Natural killer cell (primary cell): ENCODE results near the gene CSGALNACT2. TPM values are rescaled to one million over a fixed set of nuclear protein-coding genes. Genes with fewer than 3 reads are reported as not detected.

ENCODE experiments used
- ATAC-seq, 3 donors: fragments of 150-1000 bp in 2 of 3; fragments of 200-7000 bp in 1 of 3; cut with Tn5 transposase; 1 replicate in 1 of 3; 2 replicates in 2 of 3; pipeline ENCODE4 v1.10.0; 2021; ENCODE audit warnings: mild to moderate bottlenecking in 2 of 3, moderate library complexity in 2 of 3
- DNase-seq, 2 donors: peaks; one replicate each; pipeline versions ENCODE4 v3.0.0 to v3.0.0-alpha.2; 2013 to 2021; ENCODE audit warnings: mixed read lengths in 1 of 2
- H3K27ac ChIP-seq: one replicate; pipeline ENCODE4 v1.5.1; 2013; ENCODE audit warnings: mild to moderate bottlenecking, low read length
- H3K27me3 ChIP-seq: one replicate; pipeline ENCODE4 v1.6.1; 2013; ENCODE audit warnings: low read length; ENCODE audit not compliant: control insufficient read depth, insufficient read depth
- H3K36me3 ChIP-seq: one replicate; pipeline ENCODE4 v1.6.1; 2013; ENCODE audit warnings: low read length; ENCODE audit not compliant: control insufficient read depth, insufficient read depth
- H3K4me1 ChIP-seq: one replicate; pipeline ENCODE4 v1.6.1; 2013; ENCODE audit warnings: low read length; ENCODE audit not compliant: control insufficient read depth, insufficient read depth
- H3K4me3 ChIP-seq: one replicate; pipeline ENCODE4 v1.5.1; 2013; ENCODE audit warnings: low read length
- H3K9me3 ChIP-seq: one replicate; pipeline ENCODE4 v1.6.1; 2013; ENCODE audit warnings: low read length; ENCODE audit not compliant: control insufficient read depth, insufficient read depth
- H3K27ac Mint-ChIP-seq, 2 donors: one replicate each; pipeline ENCODE4 v1.8.0; 2022; ENCODE audit warnings: mild to moderate bottlenecking in 2 of 2, mixed read lengths in 2 of 2, moderate library complexity in 1 of 2
- H3K27me3 Mint-ChIP-seq, 2 donors: one replicate each; pipeline ENCODE4 v1.8.0; 2022; ENCODE audit warnings: low read depth in 2 of 2, mixed read lengths in 2 of 2
- H3K36me3 Mint-ChIP-seq: one replicate; pipeline ENCODE4 v1.8.0; 2022; ENCODE audit warnings: mixed read lengths
- H3K4me1 Mint-ChIP-seq, 2 donors: one replicate each; pipeline ENCODE4 v1.8.0; 2022; ENCODE audit warnings: mixed read lengths in 2 of 2
- H3K4me3 Mint-ChIP-seq: one replicate; pipeline ENCODE4 v1.8.0; 2022; ENCODE audit warnings: mild to moderate bottlenecking, moderate library complexity, mixed read lengths
- H3K9me3 Mint-ChIP-seq, 2 donors: one replicate each; pipeline ENCODE4 v1.8.0; 2022; ENCODE audit warnings: mixed read lengths in 2 of 2
- WGBS: methylation state at CpG from one replicate; pipeline ENCODE4 v1.1.7; 2013; ENCODE audit warnings: missing lambda C conversion rate; ENCODE audit not compliant: insufficient coverage; 5-methylcytosine and 5-hydroxymethylcytosine counted together
- intact Hi-C: fragments of 100-400 bp; cut with micrococcal nuclease; formaldehyde crosslinking; loops from one replicate; pipeline ENCODE4 v1.14.2; 2022
- total RNA-seq, 4 donors: library from RNA; stranded (reverse); fragments of 120-200 nt in 1 of 4; gene quantifications; one replicate each; pipeline versions ENCODE4 v1.2.3 to v1.2.4, GENCODE V29; 2013 to 2022
- TF ChIP-seq, protein P1 (sequence below): fragments of 200-600 bp; IDR thresholded peaks from one replicate; pipeline ENCODE4 v1.8.0; 2022; ENCODE audit warnings: antibody characterized with exemption

Gene CSGALNACT2
- total RNA-seq, 3 donors from 2014 or later (not counting 1 experiment from before 2014, with no cell fraction given), result 49.9 to 57.4 (median 52.8) TPM

DNA sequence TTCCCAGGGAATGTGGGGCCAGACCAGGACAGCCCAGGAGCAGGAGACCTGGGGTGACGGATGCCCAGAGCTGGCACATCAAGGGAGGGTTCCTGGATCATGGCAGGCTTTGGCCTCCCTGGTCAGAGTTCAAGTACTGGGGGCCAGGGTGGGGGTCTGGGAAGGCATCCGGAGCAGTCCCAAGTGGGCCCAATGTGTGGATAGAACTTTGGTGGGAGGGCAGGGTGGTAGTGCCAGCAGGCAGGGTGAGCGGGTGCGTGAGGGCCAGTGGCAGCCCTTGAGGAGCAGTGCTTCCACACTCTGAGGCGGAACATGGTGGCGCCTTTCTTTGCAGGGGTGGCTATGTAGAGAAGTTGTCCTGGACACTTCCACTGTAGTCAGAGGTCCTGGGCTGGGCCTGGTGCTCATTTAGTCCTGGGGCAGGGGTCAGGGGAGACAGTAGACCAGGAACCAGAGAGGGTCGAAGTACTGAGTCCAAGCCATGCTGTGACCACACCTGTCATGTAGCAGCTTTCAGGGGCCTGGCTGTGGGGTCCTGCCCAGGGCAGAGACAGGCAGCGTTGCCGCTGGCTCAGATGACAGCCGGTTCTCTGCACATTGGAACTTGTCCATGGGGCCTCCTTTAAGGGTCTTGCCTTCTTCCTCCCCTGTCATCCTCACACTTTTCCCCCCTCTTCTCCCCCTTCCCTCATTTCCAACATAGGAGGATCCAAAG lies 22.2 kb upstream of the CSGALNACT2 start:
- Mint-ChIP-seq H3K4me3 (no peak overlapping the region), H3K4me1 (peaks cover 8 to 17% of the 10 kb centered on the region in 2 donors), H3K9me3 (no peaks in the 10 kb centered on the region), H3K27ac (no peak overlapping the region), H3K36me3 (no peaks in the 10 kb centered on the region), H3K27me3 (no peaks in the 10 kb centered on the region)
- no peaks in the 10 kb centered on the region for H3K9me3 ChIP-seq
- intact Hi-C loops, result no loop called here
- TF ChIP-seq, protein P1, sequence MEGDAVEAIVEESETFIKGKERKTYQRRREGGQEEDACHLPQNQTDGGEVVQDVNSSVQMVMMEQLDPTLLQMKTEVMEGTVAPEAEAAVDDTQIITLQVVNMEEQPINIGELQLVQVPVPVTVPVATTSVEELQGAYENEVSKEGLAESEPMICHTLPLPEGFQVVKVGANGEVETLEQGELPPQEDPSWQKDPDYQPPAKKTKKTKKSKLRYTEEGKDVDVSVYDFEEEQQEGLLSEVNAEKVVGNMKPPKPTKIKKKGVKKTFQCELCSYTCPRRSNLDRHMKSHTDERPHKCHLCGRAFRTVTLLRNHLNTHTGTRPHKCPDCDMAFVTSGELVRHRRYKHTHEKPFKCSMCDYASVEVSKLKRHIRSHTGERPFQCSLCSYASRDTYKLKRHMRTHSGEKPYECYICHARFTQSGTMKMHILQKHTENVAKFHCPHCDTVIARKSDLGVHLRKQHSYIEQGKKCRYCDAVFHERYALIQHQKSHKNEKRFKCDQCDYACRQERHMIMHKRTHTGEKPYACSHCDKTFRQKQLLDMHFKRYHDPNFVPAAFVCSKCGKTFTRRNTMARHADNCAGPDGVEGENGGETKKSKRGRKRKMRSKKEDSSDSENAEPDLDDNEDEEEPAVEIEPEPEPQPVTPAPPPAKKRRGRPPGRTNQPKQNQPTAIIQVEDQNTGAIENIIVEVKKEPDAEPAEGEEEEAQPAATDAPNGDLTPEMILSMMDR, result no peak
- H3K4me3 ChIP-seq, result no peak overlapping the region
- no peaks in the 10 kb centered on the region for H3K36me3 ChIP-seq
- WGBS, result 95% methylated on average over 10 of the region's 10 CpGs
- H3K27me3 ChIP-seq, result no peaks in the 10 kb centered on the region
- peaks cover 15% of the 10 kb centered on the region for H3K4me1 ChIP-seq
- DNase-seq, result no peak
- no peak overlapping the region for H3K27ac ChIP-seq
- ATAC-seq, result no peak

DNA sequence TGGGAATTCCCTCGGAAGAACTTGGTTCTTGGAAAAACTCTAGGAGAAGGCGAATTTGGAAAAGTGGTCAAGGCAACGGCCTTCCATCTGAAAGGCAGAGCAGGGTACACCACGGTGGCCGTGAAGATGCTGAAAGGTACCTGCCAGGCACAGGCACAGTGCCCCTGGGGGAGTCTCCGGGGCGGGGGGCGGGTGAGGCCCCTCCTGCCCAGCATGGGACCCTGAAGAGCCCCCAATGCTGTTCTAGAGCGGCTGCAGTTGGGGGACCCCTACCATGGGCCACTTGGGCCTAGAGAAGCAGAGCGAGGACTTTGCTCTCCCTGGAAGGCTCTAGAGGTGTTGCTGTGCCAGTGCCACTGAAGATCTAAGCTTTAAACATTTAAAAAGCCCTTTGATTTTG lies 21.6 kb upstream of the CSGALNACT2 start:
- H3K9me3 Mint-ChIP-seq, result no peaks in the 10 kb centered on the region
- Histone ChIP-seq H3K4me3 (no peak overlapping the region), H3K27ac (no peak overlapping the region), H3K9me3 (no peaks in the 10 kb centered on the region), H3K36me3 (no peaks in the 10 kb centered on the region), H3K4me1 (peaks cover 20% of the 10 kb centered on the region), H3K27me3 (no peaks in the 10 kb centered on the region)
- TF ChIP-seq, protein P1, result no peak
- 89% methylated on average over 10 of the region's 10 CpGs for WGBS
- H3K4me3 Mint-ChIP-seq, result no peak overlapping the region
- H3K4me1 Mint-ChIP-seq, result peaks cover 14 to 23% of the 10 kb centered on the region in 2 donors
- intact Hi-C loops, result no loop called here
- DNase-seq (no peak), ATAC-seq (no peak)
- no peaks in the 10 kb centered on the region for H3K27me3 Mint-ChIP-seq
- H3K36me3 Mint-ChIP-seq, result no peaks in the 10 kb centered on the region
- H3K27ac Mint-ChIP-seq, result no peak overlapping the region

DNA sequence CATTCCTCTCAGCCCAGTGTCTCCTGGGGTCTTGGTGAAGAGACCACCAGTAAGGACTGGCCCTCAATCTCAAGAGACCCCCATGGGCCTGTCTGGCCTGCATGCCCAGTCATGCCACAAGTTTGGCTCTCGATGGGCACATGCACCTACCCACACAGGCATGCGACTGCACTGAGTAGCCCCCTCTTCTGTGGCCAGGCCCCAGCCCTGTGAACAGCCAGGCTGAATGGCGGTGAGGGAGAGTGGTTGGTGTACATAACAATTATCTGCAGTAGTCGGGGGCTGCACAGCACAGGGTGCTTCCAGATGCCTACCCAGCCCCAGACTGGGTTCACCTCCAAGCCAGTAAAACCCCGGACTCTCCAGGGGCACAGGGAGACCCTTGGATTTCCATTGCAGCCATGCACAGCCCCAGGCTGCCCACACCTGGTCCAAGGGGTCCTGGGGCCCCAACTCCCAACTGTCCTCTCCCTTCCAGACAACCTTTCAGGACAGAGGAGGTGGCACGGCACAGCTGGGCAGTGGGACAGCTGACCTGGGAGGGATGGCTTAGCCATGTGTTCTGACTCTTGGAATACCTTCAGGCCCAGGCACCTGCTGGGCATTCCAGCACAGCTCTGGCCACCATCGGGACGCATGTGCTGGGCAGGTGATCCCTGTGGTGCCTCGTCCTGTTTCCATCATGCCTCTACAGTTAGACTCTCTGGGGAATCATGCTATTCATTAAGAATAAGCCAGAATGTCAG lies 21.0 kb upstream of the CSGALNACT2 start:
- WGBS, result 81% methylated on average over 9 of the region's 9 CpGs
- Mint-ChIP-seq H3K4me1 (peaks cover 20 to 29% of the 10 kb centered on the region in 2 donors), H3K27me3 (no peaks in the 10 kb centered on the region), H3K4me3 (no peak overlapping the region), H3K27ac (no peak overlapping the region), H3K36me3 (no peaks in the 10 kb centered on the region), H3K9me3 (no peaks in the 10 kb centered on the region)
- intact Hi-C loops, result no loop called here
- Histone ChIP-seq H3K4me3 (no peak overlapping the region), H3K4me1 (peaks cover 27% of the 10 kb centered on the region), H3K9me3 (no peaks in the 10 kb centered on the region), H3K27me3 (no peaks in the 10 kb centered on the region), H3K27ac (no peak overlapping the region), H3K36me3 (no peaks in the 10 kb centered on the region)
- no peak for ATAC-seq
- no peak for DNase-seq
- TF ChIP-seq, protein P1, result no peak
